T-cell (primary cell): ENCODE measurements around the gene COPS7A. TPM values are rescaled to one million over a fixed set of nuclear protein-coding genes. Genes with fewer than 3 reads are reported as not detected.
"Not testable (repeated sequence)": the region's sequence is repeated elsewhere in the genome, so short reads cannot be mapped to it uniquely, and the experiment has no call there.

Experiments
- ATAC-seq, 4 experiments: fragments of 200-7000 bp in 3 of 4; fragments of 150-1000 bp in 1 of 4; cut with Tn5 transposase; replicated peaks in 1 of 4; 1 replicate in 3 of 4; 2 replicates in 1 of 4; pipeline ENCODE4 v1.10.0; 2021; ENCODE audit warnings: moderate library complexity in 3 of 4, mild to moderate bottlenecking in 2 of 4, moderate number of reproducible peaks in 1 of 4
- CTCF ChIA-PET, 2 donors: fragments of 300-600 bp; sonication (Branson Sonifier 250); formaldehyde crosslinking; loops; one replicate each; lab custom pipeline; 2022; ENCODE audit warnings: antibody characterized with exemption in 2 of 2; lab: Charles Lee
- POLR2A ChIA-PET, 2 donors: fragments of 300-600 bp; sonication (Branson Sonifier 250); formaldehyde crosslinking; loops; one replicate each; lab custom pipeline; 2022; ENCODE audit warnings: antibody characterized with exemption in 2 of 2; lab: Charles Lee
- DNase-seq, 35 experiments: peaks; one replicate each; pipeline versions ENCODE4 v3.0.0 to v3.0.0-alpha.2; 2013 to 2023
- H3K27ac ChIP-seq: one replicate; pipeline ENCODE4 v1.5.1; 2013; ENCODE audit warnings: low read length
- H3K27me3 ChIP-seq, 2 experiments: replicated peaks in 1 of 2; 1 replicate in 1 of 2; 2 replicates in 1 of 2; pipeline versions ENCODE4 v1.6.1 to v1.7.0; 2013; ENCODE audit warnings: low read length in 1 of 2, mixed read lengths in 1 of 2; ENCODE audit not compliant: control insufficient read depth in 2 of 2, insufficient read depth in 2 of 2; ENCODE audit errors: extremely low read depth in 1 of 2
- H3K36me3 ChIP-seq, 2 donors: 1 replicate in 1 of 2; 2 replicates in 1 of 2; pipeline versions ENCODE4 v1.6.1 to v1.7.0; 2013; ENCODE audit warnings: low read length in 1 of 2; ENCODE audit not compliant: control insufficient read depth in 2 of 2, insufficient read depth in 1 of 2; ENCODE audit errors: extremely low read depth in 1 of 2
- H3K4me1 ChIP-seq, 2 experiments: 1 replicate in 1 of 2; 2 replicates in 1 of 2; pipeline versions ENCODE4 v1.6.1 to v1.7.0; 2013; ENCODE audit warnings: low read length in 2 of 2, mixed read lengths in 1 of 2; ENCODE audit not compliant: insufficient read depth in 2 of 2, control insufficient read depth in 1 of 2; ENCODE audit errors: extremely low read depth in 1 of 2
- H3K4me3 ChIP-seq, 2 donors: 1 replicate in 1 of 2; 2 replicates in 1 of 2; pipeline versions ENCODE4 v1.5.1 to v1.7.0; 2013; ENCODE audit warnings: mild to moderate bottlenecking in 2 of 2, low read length in 1 of 2, moderate library complexity in 1 of 2; ENCODE audit not compliant: control insufficient read depth in 1 of 2; ENCODE audit errors: extremely low read depth in 1 of 2
- H3K9me3 ChIP-seq: 2 replicates; pipeline ENCODE4 v1.7.0; 2013
- H3K27ac Mint-ChIP-seq, 2 donors: one replicate each; pipeline ENCODE4 v1.8.0; 2020 to 2021; ENCODE audit warnings: mild to moderate bottlenecking in 2 of 2, mixed read lengths in 2 of 2
- H3K27me3 Mint-ChIP-seq, 2 donors: one replicate each; pipeline ENCODE4 v1.8.0; 2021 to 2022; ENCODE audit warnings: mixed read lengths in 2 of 2
- H3K36me3 Mint-ChIP-seq: one replicate; pipeline ENCODE4 v1.8.0; 2021; ENCODE audit warnings: mixed read lengths
- H3K4me1 Mint-ChIP-seq, 3 donors: one replicate each; pipeline ENCODE4 v1.8.0; 2020 to 2022; ENCODE audit warnings: mixed read lengths in 3 of 3, mild to moderate bottlenecking in 1 of 3
- H3K4me3 Mint-ChIP-seq, 3 donors: one replicate each; pipeline ENCODE4 v1.8.0; 2020 to 2022; ENCODE audit warnings: mild to moderate bottlenecking in 3 of 3, mixed read lengths in 3 of 3, moderate library complexity in 3 of 3
- H3K9me3 Mint-ChIP-seq, 3 donors: one replicate each; pipeline ENCODE4 v1.8.0; 2020 to 2022; ENCODE audit warnings: mixed read lengths in 3 of 3
- WGBS: methylation state at CpG from one replicate; pipeline ENCODE4 v1.1.5; 2013; ENCODE audit warnings: missing lambda C conversion rate; ENCODE audit not compliant: insufficient coverage; 5-methylcytosine and 5-hydroxymethylcytosine counted together
- total RNA-seq, 35 experiments: library from RNA in 6 of 35; stranded (reverse) in 6 of 35; fragments of 120-200 nt in 1 of 35; gene quantifications; one replicate each; pipeline versions ENCODE4 v1.2.1 to v1.2.4 and lab custom pipeline; 2013 to 2026

COPS7A gene
- total RNA-seq, 5 donors from 2014 or later (not counting 1 experiment from before 2014, with no cell fraction given) = 18.5 to 33.1 (median 31.8) TPM

GRCh38 chr12:6742080-6742479 lies 18.2 kb downstream of the COPS7A start:
- H3K36me3 Mint-ChIP-seq, H3K27ac ChIP-seq, H3K9me3 ChIP-seq, POLR2A ChIA-PET, H3K9me3 Mint-ChIP-seq, H3K27ac Mint-ChIP-seq, H3K27me3 Mint-ChIP-seq, H3K4me3 Mint-ChIP-seq, DNase-seq, H3K27me3 ChIP-seq, H3K4me3 ChIP-seq, CTCF ChIA-PET, H3K36me3 ChIP-seq, ATAC-seq: not testable (repeated sequence)
- H3K4me1 ChIP-seq = peaks cover 5 to 17% of the 10 kb centered on the region in 2 experiments
- WGBS = no CpG with 5 or more reads among the region's 12 CpGs
- H3K4me1 Mint-ChIP-seq = peaks cover 14 to 16% (median 15%) of the 10 kb centered on the region in 3 donors

GRCh38 chr12:6742834-6743233 lies 19.0 kb downstream of the COPS7A start:
- no peaks in the 10 kb centered on the region for H3K27me3 Mint-ChIP-seq
- ChIA-PET POLR2A (no interaction called here), CTCF (no interaction called here)
- DNase-seq = no peak
- Histone ChIP-seq H3K27ac (no peak overlapping the region), H3K27me3 (no peaks in the 10 kb centered on the region), H3K4me1 (peaks cover 5 to 17% of the 10 kb centered on the region in 2 experiments), H3K4me3 (no peak overlapping the region), H3K36me3 (peaks cover 5 to 17% of the 10 kb centered on the region in 2 donors), H3K9me3 (no peaks in the 10 kb centered on the region)
- ATAC-seq = no peak
- no peak overlapping the region for H3K4me3 Mint-ChIP-seq
- WGBS = no CpG with 5 or more reads among the region's 3 CpGs
- H3K9me3 Mint-ChIP-seq = no peaks in the 10 kb centered on the region
- peaks cover 10% of the 10 kb centered on the region for H3K36me3 Mint-ChIP-seq
- no peak overlapping the region for H3K27ac Mint-ChIP-seq
- peaks cover 15 to 16% (median 16%) of the 10 kb centered on the region in 3 donors for H3K4me1 Mint-ChIP-seq

- CTCF ChIA-PET = interaction anchor here in 1 of 2 donors (1.1 kb wide), 1 partner anchor 11 kb away, joined by 3 read pairs; no protein-coding TSS in a partner anchor
- 63% methylated on average over 2 of the region's 7 CpGs for WGBS
- peaks cover 15 to 16% (median 16%) of the 10 kb centered on the region in 3 donors for H3K4me1 Mint-ChIP-seq
- peaks cover 14% of the 10 kb centered on the region for H3K36me3 Mint-ChIP-seq
- POLR2A ChIA-PET, H3K27me3 ChIP-seq, H3K4me3 ChIP-seq, H3K27ac ChIP-seq, H3K27me3 Mint-ChIP-seq, H3K9me3 Mint-ChIP-seq, H3K9me3 ChIP-seq, H3K27ac Mint-ChIP-seq, DNase-seq, ATAC-seq, H3K4me3 Mint-ChIP-seq: not testable (repeated sequence)
- peaks cover 5 to 22% of the 10 kb centered on the region in 2 donors for H3K36me3 ChIP-seq
- H3K4me1 ChIP-seq = peaks cover 5 to 17% of the 10 kb centered on the region in 2 experiments
Measured at GRCh38 chr12:6743300-6743699, 19.5 kb downstream of the COPS7A start.

GRCh38 chr12:6745741-6746525 lies 22.1 kb downstream of the COPS7A start:
- no peaks in the 10 kb centered on the region for H3K27me3 ChIP-seq
- POLR2A ChIA-PET = interaction anchor here in 1 of 2 donors (0.6 kb wide), 1 partner anchor 75 kb away, joined by 3 read pairs; no protein-coding TSS in a partner anchor
- no peak overlapping the region for H3K4me3 Mint-ChIP-seq
- no peaks in the 10 kb centered on the region for H3K27me3 Mint-ChIP-seq
- H3K4me1 Mint-ChIP-seq = peaks cover 15 to 18% (median 16%) of the 10 kb centered on the region in 3 donors
- no peaks in the 10 kb centered on the region for H3K9me3 ChIP-seq
- H3K9me3 Mint-ChIP-seq = no peaks in the 10 kb centered on the region
- H3K36me3 Mint-ChIP-seq = peaks cover 23% of the 10 kb centered on the region
- H3K4me3 ChIP-seq = no peak overlapping the region
- H3K4me1 ChIP-seq = peaks cover 5 to 17% of the 10 kb centered on the region in 2 experiments
- ATAC-seq (peak; percentile 83 to 95 (median 92)), DNase-seq (peak in 18 of 35 experiments; percentile 13 to 57 (median 31))
- H3K36me3 ChIP-seq = peaks cover 12 to 48% of the 10 kb centered on the region in 2 donors
- H3K27ac ChIP-seq = peak overlapping the region; percentile 8
- peak overlapping the region; percentile 90 to 92 for H3K27ac Mint-ChIP-seq
- WGBS = 80% methylated on average over 4 of the region's 13 CpGs
- CTCF ChIA-PET = interaction anchor here in 1 of 2 donors (0.5 kb wide), 1 partner anchor 60 kb away, joined by 3 read pairs; no protein-coding TSS in a partner anchor

GRCh38 chr12:6747216-6747615 lies 23.4 kb downstream of the COPS7A start:
- H3K36me3 ChIP-seq = peaks cover 12 to 56% of the 10 kb centered on the region in 2 donors
- H3K27me3 Mint-ChIP-seq = no peaks in the 10 kb centered on the region
- 100% methylated on average over 1 of the region's 4 CpGs for WGBS
- no peaks in the 10 kb centered on the region for H3K9me3 Mint-ChIP-seq
- H3K36me3 Mint-ChIP-seq = peaks cover 24% of the 10 kb centered on the region
- H3K27me3 ChIP-seq = no peaks in the 10 kb centered on the region
- H3K27ac Mint-ChIP-seq = peak overlapping the region; percentile 54 to 69
- peaks cover 7 to 26% of the 10 kb centered on the region in 2 experiments for H3K4me1 ChIP-seq
- H3K4me3 ChIP-seq = no peak overlapping the region
- no peak for DNase-seq
- peaks cover 24 to 30% (median 27%) of the 10 kb centered on the region in 3 donors for H3K4me1 Mint-ChIP-seq
- ChIA-PET CTCF (interaction anchor here (0.6 to 0.8 kb wide), 2 partner anchors 45 to 189 kb away, joined by 3 to 5 read pairs; no protein-coding TSS in a partner anchor), POLR2A (no interaction called here)
- no peak overlapping the region for H3K27ac ChIP-seq
- H3K9me3 ChIP-seq = no peaks in the 10 kb centered on the region
- no peak overlapping the region for H3K4me3 Mint-ChIP-seq
- no peak for ATAC-seq

GRCh38 chr12:6748761-6749160 lies 24.9 kb downstream of the COPS7A start:
- Histone ChIP-seq H3K4me3 (no peak overlapping the region), H3K27me3 (no peaks in the 10 kb centered on the region), H3K4me1 (peaks cover 9 to 37% of the 10 kb centered on the region in 2 experiments), H3K36me3 (peaks cover 12 to 56% of the 10 kb centered on the region in 2 donors), H3K9me3 (no peaks in the 10 kb centered on the region), H3K27ac (no peak overlapping the region)
- no peak overlapping the region for H3K27ac Mint-ChIP-seq
- H3K4me1 Mint-ChIP-seq = peaks cover 28 to 37% (median 32%) of the 10 kb centered on the region in 3 donors
- H3K9me3 Mint-ChIP-seq = no peaks in the 10 kb centered on the region
- 93% methylated on average over 21 of the region's 28 CpGs for WGBS
- H3K27me3 Mint-ChIP-seq = no peaks in the 10 kb centered on the region
- ATAC-seq (no peak), DNase-seq (no peak)
- CTCF ChIA-PET = no interaction called here
- H3K4me3 Mint-ChIP-seq = no peak overlapping the region
- POLR2A ChIA-PET = interaction anchor here in 1 of 2 donors (0.7 kb wide), 1 partner anchor 146 kb away, joined by 4 read pairs; no protein-coding TSS in a partner anchor
- H3K36me3 Mint-ChIP-seq = peaks cover 24% of the 10 kb centered on the region
